Transverse colon (tissue), 4 donors: ENCODE results near the gene HEPACAM2.

ENCODE experiments used
- POLR2A ChIP-seq: fragments of 450-650 bp; IDR thresholded peaks from one replicate; pipeline ENCODE4 v1.6.1; 2016; ENCODE audit warnings: antibody characterized with exemption, mild to moderate bottlenecking, moderate library complexity
- POLR2AphosphoS5 ChIP-seq, 3 donors: sonication (generic); formaldehyde crosslinking; IDR thresholded peaks; one replicate each; pipeline ENCODE4 v1.6.1; 2016; ENCODE audit warnings: antibody characterized with exemption in 3 of 3
- TF ChIP-seq, protein P1 (sequence below), 5 experiments: fragments of 200-600 bp in 3 of 5; fragments of 450-650 bp in 2 of 5; sonication (generic) in 3 of 5; IDR thresholded peaks; 1 replicate in 2 of 5; 2 replicates in 3 of 5; pipeline ENCODE4 v1.5.1; 2016 to 2017; ENCODE audit warnings: antibody characterized with exemption in 5 of 5, inconsistent platforms in 3 of 5, mild to moderate bottlenecking in 2 of 5, moderate library complexity in 1 of 5

DNA sequence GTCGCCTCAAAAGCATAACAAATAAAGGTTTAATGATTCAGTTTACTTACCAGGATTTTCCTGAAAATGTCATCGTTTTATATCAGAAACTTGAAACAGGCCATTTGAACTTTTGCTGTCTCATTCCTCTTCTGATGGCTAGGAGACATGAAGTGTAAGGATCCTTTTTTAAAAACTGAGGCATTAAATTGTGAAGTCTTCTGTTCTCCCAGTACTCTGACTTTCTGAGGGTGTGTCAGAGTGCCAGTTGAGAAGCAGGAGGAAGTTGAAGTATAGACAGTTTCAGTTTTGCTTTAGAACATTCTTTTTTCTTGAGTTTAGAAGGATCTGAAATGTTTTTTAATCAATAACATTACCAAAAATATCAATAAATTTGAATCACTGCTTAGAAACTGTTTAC is 78.1 kb downstream of the HEPACAM2 start, which contains the start of gene SAMD9L:
- TF ChIP-seq, protein P1, sequence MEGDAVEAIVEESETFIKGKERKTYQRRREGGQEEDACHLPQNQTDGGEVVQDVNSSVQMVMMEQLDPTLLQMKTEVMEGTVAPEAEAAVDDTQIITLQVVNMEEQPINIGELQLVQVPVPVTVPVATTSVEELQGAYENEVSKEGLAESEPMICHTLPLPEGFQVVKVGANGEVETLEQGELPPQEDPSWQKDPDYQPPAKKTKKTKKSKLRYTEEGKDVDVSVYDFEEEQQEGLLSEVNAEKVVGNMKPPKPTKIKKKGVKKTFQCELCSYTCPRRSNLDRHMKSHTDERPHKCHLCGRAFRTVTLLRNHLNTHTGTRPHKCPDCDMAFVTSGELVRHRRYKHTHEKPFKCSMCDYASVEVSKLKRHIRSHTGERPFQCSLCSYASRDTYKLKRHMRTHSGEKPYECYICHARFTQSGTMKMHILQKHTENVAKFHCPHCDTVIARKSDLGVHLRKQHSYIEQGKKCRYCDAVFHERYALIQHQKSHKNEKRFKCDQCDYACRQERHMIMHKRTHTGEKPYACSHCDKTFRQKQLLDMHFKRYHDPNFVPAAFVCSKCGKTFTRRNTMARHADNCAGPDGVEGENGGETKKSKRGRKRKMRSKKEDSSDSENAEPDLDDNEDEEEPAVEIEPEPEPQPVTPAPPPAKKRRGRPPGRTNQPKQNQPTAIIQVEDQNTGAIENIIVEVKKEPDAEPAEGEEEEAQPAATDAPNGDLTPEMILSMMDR (IDR thresholded peaks at IDR 0.05) = no peak
- TF ChIP-seq POLR2A (no peak), POLR2AphosphoS5 (IDR thresholded peaks at IDR 0.05) (no peak)
